ENCODE results near the gene GFRA1. TPM values are rescaled to one million over a fixed set of nuclear protein-coding genes. Genes with fewer than 3 reads are reported as not detected.

GFRA1 gene
- total RNA-seq, 1 donor from 2014 or later, result 5.9 TPM

- DNase-seq (no peak), ATAC-seq (ENCODE audit: poor library complexity) (no peak)
- intact Hi-C loops (cut with DNase I), result no loop called here
These were observed 21.2 kb downstream of the GFRA1 start for GRCh38 chr10:116251602-116252395.

GRCh38 chr10:116247691-116248090 is 25.3 kb downstream of the GFRA1 start:
- ATAC-seq (ENCODE audit: poor library complexity), result no peak
- intact Hi-C loops (cut with DNase I), result no loop called here
- no peak for DNase-seq

- intact Hi-C loops (cut with DNase I), result no loop called here
- ATAC-seq (ENCODE audit: poor library complexity) (no peak), DNase-seq (no peak)
These were observed 26.7 kb downstream of the GFRA1 start for GRCh38 chr10:116246263-116246662.

GRCh38 chr10:116245156-116245555 is 27.9 kb downstream of the GFRA1 start:
- intact Hi-C loops (cut with DNase I), result no loop called here
- DNase-seq (no peak), ATAC-seq (ENCODE audit: poor library complexity) (no peak)

- DNase-seq, result no peak
- intact Hi-C loops (cut with DNase I), result no loop called here
- ATAC-seq (ENCODE audit: poor library complexity), result no peak
These were observed 31.2 kb downstream of the GFRA1 start for GRCh38 chr10:116241642-116242410.

- DNase-seq (no peak), ATAC-seq (ENCODE audit: poor library complexity) (peak; percentile 84)
- intact Hi-C loops (cut with DNase I), result no loop called here
These were observed 31.9 kb downstream of the GFRA1 start for GRCh38 chr10:116241085-116241484.

GRCh38 chr10:116240157-116240950 is 32.7 kb downstream of the GFRA1 start:
- intact Hi-C loops (cut with DNase I), result no loop called here
- DNase-seq (no peak), ATAC-seq (ENCODE audit: poor library complexity) (peak; percentile 20)

GRCh38 chr10:116239229-116239628 is 33.8 kb downstream of the GFRA1 start:
- ATAC-seq (ENCODE audit: poor library complexity), result no peak
- intact Hi-C loops (cut with DNase I), result no loop called here
- DNase-seq, result no peak

GRCh38 chr10:116237970-116238369 is 35.0 kb downstream of the GFRA1 start:
- ATAC-seq (ENCODE audit: poor library complexity) (no peak), DNase-seq (no peak)
- intact Hi-C loops (cut with DNase I), result no loop called here

GRCh38 chr10:116237260-116237659 is 35.7 kb downstream of the GFRA1 start:
- DNase-seq, result no peak
- no peak for ATAC-seq (ENCODE audit: poor library complexity)
- intact Hi-C loops (cut with DNase I), result no loop called here

- ATAC-seq (ENCODE audit: poor library complexity) (no peak), DNase-seq (no peak)
- intact Hi-C loops (cut with DNase I), result no loop called here
These were observed 39.8 kb downstream of the GFRA1 start for GRCh38 chr10:116233230-116233629.

- no peak for DNase-seq
- ATAC-seq (ENCODE audit: poor library complexity), result peak; percentile 29
- intact Hi-C loops (cut with DNase I), result no loop called here
These were observed 40.4 kb downstream of the GFRA1 start for GRCh38 chr10:116232613-116233012.

- ATAC-seq (ENCODE audit: poor library complexity) (no peak), DNase-seq (no peak)
- intact Hi-C loops (cut with DNase I), result no loop called here
These were observed 46.2 kb downstream of the GFRA1 start for GRCh38 chr10:116226766-116227165.

- no peak for ATAC-seq (ENCODE audit: poor library complexity)
- DNase-seq, result no peak
- intact Hi-C loops (cut with DNase I), result no loop called here
These were observed 47.0 kb downstream of the GFRA1 start for GRCh38 chr10:116226053-116226452.

- ATAC-seq (ENCODE audit: poor library complexity) (no peak), DNase-seq (no peak)
- intact Hi-C loops (cut with DNase I), result no loop called here
These were observed 49.7 kb downstream of the GFRA1 start for GRCh38 chr10:116223289-116223688.

GRCh38 chr10:116221053-116221452 is 52.0 kb downstream of the GFRA1 start:
- no peak for DNase-seq
- intact Hi-C loops (cut with DNase I), result no loop called here
- no peak for ATAC-seq (ENCODE audit: poor library complexity)

GRCh38 chr10:116216676-116217075 is 56.3 kb downstream of the GFRA1 start:
- DNase-seq (no peak), ATAC-seq (ENCODE audit: poor library complexity) (no peak)
- intact Hi-C loops (cut with DNase I), result no loop called here

- DNase-seq (no peak), ATAC-seq (ENCODE audit: poor library complexity) (no peak)
- intact Hi-C loops (cut with DNase I), result no loop called here
These were observed 57.4 kb downstream of the GFRA1 start for GRCh38 chr10:116215651-116216050.

- no peak for ATAC-seq (ENCODE audit: poor library complexity)
- intact Hi-C loops (cut with DNase I), result no loop called here
- no peak for DNase-seq
These were observed 61.3 kb downstream of the GFRA1 start for GRCh38 chr10:116211682-116212081.

Measured in Right ventricle myocardium superior (tissue), 1 donor.